Activated T-cell treated with anti-CD3 and anti-CD28 coated beads for 24 hours (primary cell): ENCODE results near the gene ATP6V0C.
"Not testable (repeated sequence)": the region's sequence is repeated elsewhere in the genome, so short reads cannot be mapped to it uniquely, and the experiment has no call there.

ENCODE experiments used
- DNase-seq: peaks from one replicate; pipeline ENCODE4 v3.0.0-alpha.2; 2020; ENCODE audit warnings: low read depth

ATP6V0C gene

GRCh38 chr16:2474877-2475412, 38.8 kb upstream of the ATP6V0C start, which contains the start of gene TBC1D24:
TSS of gene TBC1D24 (plus strand) at chr16:2475127. CDS start at chr16:2496149, 21,022 bp downstream.
- peak; percentile 77 for DNase-seq

DNA sequence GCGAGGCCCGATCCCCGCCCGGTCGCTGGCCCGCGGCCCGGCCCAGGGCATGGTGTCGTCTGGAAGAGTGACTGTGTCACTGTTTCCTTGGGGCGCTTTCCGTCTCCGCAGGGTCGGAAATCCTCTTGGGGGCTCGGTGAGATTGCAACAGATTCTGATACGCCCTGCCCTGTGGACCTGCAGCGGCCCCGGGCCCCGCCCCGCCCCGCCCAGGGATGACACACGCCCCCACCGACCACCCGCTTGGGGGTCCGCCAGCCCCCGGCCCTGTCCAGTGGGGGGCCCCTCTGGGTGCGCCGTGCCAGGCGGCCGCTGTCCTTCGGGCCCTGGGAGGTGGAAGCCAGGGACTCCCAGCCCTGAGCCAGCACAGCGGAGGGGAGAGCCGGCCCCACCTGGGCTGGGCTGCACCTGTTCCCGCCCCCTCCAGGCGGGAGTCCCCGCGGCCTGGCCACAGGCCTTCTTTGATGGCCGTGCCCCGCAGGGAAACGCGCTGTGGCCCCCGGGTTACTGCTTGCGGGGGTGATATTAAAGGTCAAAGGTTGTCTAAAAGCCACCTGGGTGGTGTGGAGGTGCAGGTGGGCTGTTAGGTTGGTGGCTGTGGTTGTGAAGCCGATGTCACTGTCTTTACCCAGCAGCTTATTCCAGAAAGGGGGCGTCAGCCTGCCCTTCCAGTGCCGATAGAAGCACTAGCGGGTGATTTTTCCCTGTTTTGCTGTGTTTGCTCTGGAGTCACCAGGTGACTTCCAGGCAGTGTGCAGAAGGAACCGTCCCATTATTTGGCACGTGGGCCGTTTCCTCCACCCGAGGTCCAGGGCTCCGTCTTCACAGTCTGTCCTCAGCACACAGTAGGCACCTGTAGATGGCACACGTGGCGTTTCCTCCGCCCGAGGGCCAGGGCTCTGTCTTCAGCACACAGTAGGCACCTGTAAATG, 38.1 kb upstream of the ATP6V0C start:
- DNase-seq: no peak

GRCh38 chr16:2476345-2476720, 37.4 kb upstream of the ATP6V0C start:
- no peak for DNase-seq

DNA sequence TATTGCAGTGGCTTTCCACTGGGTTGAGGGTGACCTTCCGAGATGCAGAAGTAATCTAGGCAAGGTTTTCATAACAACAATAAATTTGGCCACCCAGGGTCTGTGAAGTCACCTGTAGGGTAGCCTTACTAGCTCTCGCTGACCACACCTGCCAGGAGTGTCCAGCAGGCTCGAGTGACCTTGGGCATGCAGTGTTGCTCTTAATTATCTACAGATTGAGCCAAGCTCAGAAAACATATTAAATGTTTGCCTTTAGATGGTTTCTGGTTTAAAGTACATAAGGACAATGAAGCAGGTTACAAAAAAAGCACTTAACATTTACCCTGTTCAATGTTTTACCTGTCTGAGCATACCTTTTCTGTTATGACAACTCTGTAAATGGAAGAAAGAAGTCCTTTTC, 37.0 kb upstream of the ATP6V0C start:
- DNase-seq: no peak

DNA sequence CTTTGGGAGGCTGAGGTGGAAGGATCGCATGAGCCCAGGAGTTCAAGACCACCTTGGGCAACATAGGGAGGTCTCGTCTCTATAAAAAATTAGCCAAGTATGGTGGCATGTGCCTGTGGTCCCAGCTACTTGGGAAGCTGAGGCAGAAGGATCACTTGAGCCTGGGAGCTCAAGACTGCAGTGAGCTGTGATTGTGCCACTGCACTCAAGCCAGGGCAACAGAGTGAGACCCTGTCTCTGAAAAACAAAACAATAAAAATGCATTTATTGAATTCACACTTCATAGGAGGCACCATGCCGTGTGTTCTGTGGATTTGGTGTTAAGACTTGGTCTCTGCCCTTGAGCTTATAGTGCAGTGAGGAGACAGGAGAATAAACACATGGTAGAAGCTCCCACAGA, 36.4 kb upstream of the ATP6V0C start:
- no peak for DNase-seq

GRCh38 chr16:2478279-2478678, 35.5 kb upstream of the ATP6V0C start:
- DNase-seq: no peak

- DNase-seq: not testable (repeated sequence)
Measured at GRCh38 chr16:2479996-2480395, 33.8 kb upstream of the ATP6V0C start.

- DNase-seq: no peak
Measured at GRCh38 chr16:2480948-2481347, 32.8 kb upstream of the ATP6V0C start.

DNA sequence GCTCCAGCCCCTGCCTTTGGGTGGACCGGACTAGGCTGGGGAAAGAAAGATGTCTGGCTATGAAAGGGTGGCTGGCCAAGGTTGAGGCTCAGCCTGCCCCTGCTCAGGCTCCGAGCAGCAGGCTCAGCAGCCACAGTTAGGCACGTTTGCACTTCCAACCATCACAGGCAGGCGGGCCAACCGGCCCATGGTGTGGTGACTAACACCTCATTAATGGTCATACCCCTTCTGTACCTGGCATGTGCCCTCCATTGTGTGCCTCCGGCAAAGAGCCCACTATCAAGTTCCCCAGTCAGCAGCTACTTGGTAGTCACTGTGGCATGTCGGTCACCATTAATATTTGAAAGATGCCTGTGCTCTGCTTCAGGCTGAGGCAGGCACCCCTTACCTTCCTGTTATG, 32.1 kb upstream of the ATP6V0C start:
- DNase-seq: no peak

- no peak for DNase-seq
Measured at GRCh38 chr16:2482249-2482648, 31.5 kb upstream of the ATP6V0C start.

GRCh38 chr16:2482708-2483534, 30.8 kb upstream of the ATP6V0C start:
- no peak for DNase-seq

DNA sequence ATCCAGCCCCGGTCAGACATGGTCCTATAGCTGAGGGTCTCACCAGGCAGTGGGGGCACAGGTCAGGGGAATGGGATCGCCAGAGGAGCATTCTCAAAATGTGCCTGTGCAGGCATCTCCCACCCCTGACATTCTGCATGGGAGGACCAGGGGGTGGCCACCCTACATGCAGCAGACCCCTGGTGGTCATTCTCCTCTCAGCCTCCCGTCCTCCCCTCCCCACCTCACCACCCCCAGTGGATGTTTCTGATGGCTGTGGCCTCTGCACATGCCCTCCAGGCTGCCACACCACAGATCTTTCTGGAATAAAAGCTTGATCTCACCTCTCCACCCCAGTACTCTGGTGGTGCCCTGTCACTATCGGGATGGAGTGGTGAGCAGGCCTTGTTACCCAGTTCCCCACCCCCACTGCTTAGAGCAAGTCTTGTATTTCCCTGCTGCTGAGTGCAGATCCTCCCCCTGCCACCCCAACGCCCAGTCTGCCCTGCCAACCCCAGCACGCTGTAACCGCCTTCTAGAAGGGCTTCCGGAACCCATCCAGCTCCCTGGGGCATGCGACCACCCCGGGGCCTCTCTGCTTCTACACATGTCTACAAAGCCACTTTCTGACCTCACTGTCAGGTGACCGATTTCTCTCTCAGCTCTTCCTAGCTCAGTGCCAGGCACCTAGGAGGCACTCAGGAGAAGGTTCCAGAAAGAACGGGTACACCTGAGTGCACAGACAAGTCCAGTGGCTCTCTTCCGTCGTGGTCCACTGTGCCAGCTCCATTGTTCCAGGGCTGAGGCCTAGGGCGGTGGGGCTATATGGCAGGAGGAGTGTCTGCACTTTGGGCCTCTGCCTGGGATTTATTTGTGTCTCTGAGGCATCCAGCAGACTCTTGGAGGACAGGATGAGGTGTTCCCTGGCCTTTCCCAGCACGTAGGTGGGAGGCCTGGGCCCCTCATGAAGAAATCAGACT, 29.5 kb upstream of the ATP6V0C start:
- DNase-seq: no peak

GRCh38 chr16:2484898-2485508, 28.7 kb upstream of the ATP6V0C start:
- DNase-seq: no peak

DNA sequence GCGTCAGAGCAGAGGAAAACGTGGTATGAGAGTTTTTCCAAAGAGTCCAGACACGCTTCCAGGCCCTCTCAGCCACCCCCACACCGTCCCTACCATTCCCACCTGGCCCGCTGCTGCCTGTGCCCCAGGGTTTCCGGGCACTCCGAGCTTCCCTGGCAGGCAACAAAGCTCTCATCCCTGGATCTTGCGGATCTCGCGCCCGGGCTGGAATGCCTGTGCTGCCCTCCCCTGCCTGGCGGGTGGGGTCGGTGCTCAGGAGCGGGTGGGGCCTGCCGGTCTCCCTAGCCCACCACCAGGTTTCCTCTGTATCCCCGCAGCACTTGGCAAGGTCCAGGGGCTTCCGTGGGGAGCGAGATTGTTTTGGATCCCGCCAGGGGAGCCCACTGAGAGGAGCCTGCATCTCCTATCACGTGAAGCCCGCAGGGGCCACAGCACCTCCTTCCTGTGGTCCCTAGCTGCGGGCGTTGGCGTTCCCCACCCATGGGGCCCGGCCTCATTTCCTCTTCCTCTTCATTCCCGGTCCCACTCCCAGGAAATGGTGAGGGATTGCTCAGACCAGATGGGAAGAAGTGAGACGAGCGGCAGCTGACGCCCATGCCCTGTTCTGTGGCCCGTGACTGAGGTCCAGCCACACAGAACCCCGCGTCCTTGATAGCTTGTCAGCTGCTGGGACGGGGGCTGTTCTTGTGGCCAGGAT, 27.8 kb upstream of the ATP6V0C start:
- no peak for DNase-seq

- DNase-seq: peak; percentile 62
Measured at GRCh38 chr16:2486645-2487516, 26.9 kb upstream of the ATP6V0C start.

- DNase-seq: no peak
Measured at GRCh38 chr16:2487517-2487842, 26.3 kb upstream of the ATP6V0C start.

- no peak for DNase-seq
Measured at GRCh38 chr16:2487903-2488531, 25.7 kb upstream of the ATP6V0C start.

DNA sequence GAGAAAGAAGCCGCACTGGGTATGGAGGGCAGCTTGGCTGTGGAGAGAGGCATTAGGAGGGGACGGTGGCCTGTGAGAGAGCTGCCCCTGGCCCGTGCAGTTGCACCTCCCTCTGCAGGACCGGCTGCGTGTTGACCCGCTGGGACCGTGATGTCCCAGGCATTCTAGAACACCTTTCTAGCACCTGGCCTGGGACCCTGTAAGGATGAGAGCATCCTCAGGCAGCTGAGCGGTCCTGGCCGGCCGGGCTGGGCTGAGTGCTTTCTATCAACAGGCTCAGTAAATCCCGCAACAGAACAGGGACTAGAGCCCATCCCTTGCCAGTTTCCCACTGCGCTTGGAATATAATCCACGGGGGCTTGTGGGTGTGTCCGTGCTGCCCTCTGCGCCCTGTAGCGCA, 24.2 kb upstream of the ATP6V0C start:
- DNase-seq: no peak
